GM23338 (cell line): ENCODE measurements around the gene MPRIP. TPM values are rescaled to one million over a fixed set of nuclear protein-coding genes. Genes with fewer than 3 reads are reported as not detected.

Experiments used
- ATAC-seq: fragments of 200-7000 bp; cut with Tn5 transposase; 3 replicates; pipeline ENCODE4 v1.9.1; 2020
- DNase-seq: peaks from one replicate; pipeline ENCODE4 v3.0.0-alpha.2; 2015; ENCODE audit warnings: low spot score
- H2AFZ ChIP-seq: fragments of 200-600 bp; sonication (generic); 2 replicates; pipeline ENCODE4 v1.8.0; 2016; ENCODE audit warnings: antibody characterized with exemption, mild to moderate bottlenecking, moderate library complexity
- H3F3A ChIP-seq: fragments of 200-600 bp; sonication (generic); replicated peaks from 2 replicates; pipeline ENCODE4 v1.8.0; 2017; ENCODE audit warnings: antibody characterized with exemption, mixed run types, low read depth
- H3K27ac ChIP-seq: fragments of 200-600 bp; sonication (generic); 2 replicates; pipeline ENCODE4 v1.6.1; 2016; ENCODE audit warnings: low read depth
- H3K27me3 ChIP-seq: fragments of 200-600 bp; sonication (generic); 2 replicates; pipeline ENCODE4 v1.8.0; 2016; ENCODE audit warnings: mild to moderate bottlenecking, mixed run types, moderate library complexity; ENCODE audit not compliant: insufficient read depth
- H3K36me3 ChIP-seq: fragments of 200-600 bp; sonication (generic); 2 replicates; pipeline ENCODE4 v1.8.0; 2016; ENCODE audit warnings: mild to moderate bottlenecking; ENCODE audit not compliant: insufficient read depth
- H3K4me1 ChIP-seq: fragments of 200-600 bp; sonication (generic); 2 replicates; pipeline ENCODE4 v1.8.0; 2016; ENCODE audit warnings: mild to moderate bottlenecking, moderate library complexity; ENCODE audit not compliant: insufficient read depth
- H3K4me2 ChIP-seq: fragments of 200-600 bp; sonication (generic); 2 replicates; pipeline ENCODE4 v1.7.1; 2017; ENCODE audit warnings: mixed run types
- H3K4me3 ChIP-seq: fragments of 200-600 bp; sonication (generic); 2 replicates; pipeline ENCODE4 v1.6.1; 2016; ENCODE audit warnings: mixed run types
- H3K79me2 ChIP-seq: fragments of 200-600 bp; sonication (generic); replicated peaks from 2 replicates; pipeline ENCODE4 v1.8.0; 2017; ENCODE audit warnings: mild to moderate bottlenecking; ENCODE audit not compliant: insufficient read depth
- H3K9me2 ChIP-seq: fragments of 200-600 bp; sonication (generic); 2 replicates; pipeline ENCODE4 v1.8.0; 2017; ENCODE audit not compliant: insufficient read depth
- H4K20me1 ChIP-seq: fragments of 200-600 bp; sonication (generic); replicated peaks from 2 replicates; pipeline ENCODE4 v1.8.0; 2017; ENCODE audit warnings: mild to moderate bottlenecking; ENCODE audit not compliant: insufficient read depth
- H3K27ac Mint-ChIP-seq: 2 replicates; pipeline ENCODE4 v1.8.0; 2020; ENCODE audit warnings: inconsistent platforms, mild to moderate bottlenecking, moderate library complexity, mixed read lengths
- H3K27me3 Mint-ChIP-seq: 3 replicates; pipeline ENCODE4 v1.8.0; 2022; ENCODE audit warnings: low read depth, mild to moderate bottlenecking, moderate library complexity, mixed read lengths, inconsistent platforms; ENCODE audit not compliant: insufficient read depth, poor library complexity
- H3K36me3 Mint-ChIP-seq: 3 replicates; pipeline ENCODE4 v1.8.0; 2021; ENCODE audit warnings: low read depth, mild to moderate bottlenecking, inconsistent platforms, moderate library complexity, mixed read lengths
- H3K4me1 Mint-ChIP-seq: 3 replicates; pipeline ENCODE4 v1.8.0; 2020; ENCODE audit warnings: mild to moderate bottlenecking, inconsistent platforms, mixed read lengths
- H3K4me3 Mint-ChIP-seq: 3 replicates; pipeline ENCODE4 v1.8.0; 2021; ENCODE audit warnings: moderate library complexity, mild to moderate bottlenecking, inconsistent platforms, mixed read lengths
- H3K9me3 Mint-ChIP-seq: 3 replicates; pipeline ENCODE4 v1.8.0; 2020; ENCODE audit warnings: moderate library complexity, mild to moderate bottlenecking, inconsistent platforms, mixed read lengths
- CREB1 ChIP-seq: fragments of 250-450 bp; sonication (Bioruptor Pico); IDR thresholded peaks from 2 replicates; pipeline ENCODE4 v1.5.0; 2020; ENCODE audit warnings: low read depth, mild to moderate bottlenecking, moderate library complexity
- CTCF ChIP-seq, 2 experiments: fragments of 200-600 bp in 1 of 2; sonication (generic) in 1 of 2; conservative IDR thresholded peaks; 2 replicates each; pipeline versions ENCODE4 v1.5.1 to v1.6.1; 2016 to 2017; ENCODE audit warnings: antibody characterized with exemption in 2 of 2, low read depth in 2 of 2, mild to moderate bottlenecking in 2 of 2, moderate library complexity in 1 of 2
- ETS1 ChIP-seq: IDR thresholded peaks from 2 replicates; pipeline ENCODE4 v1.6.1; 2016; ENCODE audit warnings: antibody characterized with exemption
- EZH2 ChIP-seq: fragments of 200-600 bp; sonication (generic); IDR thresholded peaks from one replicate; pipeline ENCODE4 v1.8.0; 2017; ENCODE audit warnings: antibody characterized with exemption, mild to moderate bottlenecking, low read depth; ENCODE audit not compliant: unreplicated experiment
- EZH2phosphoT487 ChIP-seq: fragments of 200-600 bp; sonication (generic); IDR thresholded peaks from one replicate; pipeline ENCODE4 v1.8.1; 2018; ENCODE audit warnings: antibody characterized with exemption; ENCODE audit not compliant: unreplicated experiment
- JUNB ChIP-seq: IDR thresholded peaks from one replicate; pipeline ENCODE4 v1.6.1; 2016; ENCODE audit warnings: antibody characterized with exemption; ENCODE audit not compliant: unreplicated experiment
- NANOG ChIP-seq: IDR thresholded peaks from 2 replicates; pipeline ENCODE4 v1.6.1; 2016; ENCODE audit warnings: antibody characterized with exemption, borderline replicate concordance
- POLR2AphosphoS5 ChIP-seq: IDR thresholded peaks from 2 replicates; pipeline ENCODE4 v1.6.1; 2016; ENCODE audit warnings: antibody characterized with exemption, low read depth
- STAT1 ChIP-seq: IDR thresholded peaks from one replicate; pipeline ENCODE4 v1.6.1; 2016; ENCODE audit warnings: antibody characterized with exemption; ENCODE audit not compliant: unreplicated experiment
- ZNF114 ChIP-seq: fragments of 250-450 bp; sonication (Bioruptor Pico); IDR thresholded peaks from 2 replicates; pipeline ENCODE4 v1.5.0; 2020; ENCODE audit warnings: mild to moderate bottlenecking, moderate library complexity
- ZNF331 ChIP-seq: fragments of 250-450 bp; sonication (Bioruptor Pico); IDR thresholded peaks from 2 replicates; pipeline ENCODE4 v1.5.0; 2020; ENCODE audit warnings: low read depth, mild to moderate bottlenecking, moderate library complexity
- polyA plus RNA-seq: library from polyadenylated mRNA; unstranded; fragments of >200 nt; fragmentation: Nextera tagmentation; extraction: Ambion mirVana; gene quantifications from 2 replicates; pipeline ENCODE4 v1.2.1, GENCODE V29; 2016
- total RNA-seq: library from RNA; depleted of rRNA; stranded (reverse); fragments of >200 nt; shearing (Covaris generic); gene quantifications from 2 replicates; pipeline ENCODE4 v1.2.3, GENCODE V29; 2014
- TF ChIP-seq, protein P1 (sequence below): IDR thresholded peaks from one replicate; pipeline ENCODE4 v1.6.1; 2018; ENCODE audit warnings: antibody characterized with exemption; ENCODE audit not compliant: unreplicated experiment
- TF ChIP-seq, protein P2 (sequence below): fragments of 250-450 bp; sonication (Bioruptor Pico); IDR thresholded peaks from 2 replicates; pipeline ENCODE4 v1.5.0; 2020; ENCODE audit warnings: mild to moderate bottlenecking, moderate library complexity

The MPRIP gene
- total and polyA plus RNA-seq, 2 experiments from 2014 or later = 39.3 to 113 TPM

DNA sequence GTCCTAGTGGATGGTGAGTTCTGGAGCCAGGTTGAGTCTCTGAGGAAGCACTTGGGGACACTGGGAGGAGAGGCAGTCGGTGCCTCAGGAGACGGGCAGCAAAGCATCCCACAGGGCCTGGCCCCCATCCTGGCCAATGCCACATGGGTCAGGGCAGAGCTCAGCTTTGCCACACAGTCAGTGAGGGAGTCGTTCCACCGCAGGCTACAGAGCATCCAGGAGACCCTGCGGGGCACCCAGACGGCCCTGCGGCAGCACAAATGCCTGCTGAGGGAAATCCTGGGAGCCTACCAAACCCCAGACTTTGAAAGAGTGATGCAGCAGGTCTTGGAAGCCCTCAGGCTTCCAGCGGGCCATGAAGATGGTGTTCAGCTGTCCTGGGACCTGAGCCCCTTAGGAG, 124.2 kb downstream of the MPRIP start:
- Histone ChIP-seq H3K79me2 (no peaks in the 10 kb centered on the region), H3K9me2 (no peaks in the 10 kb centered on the region), H2AFZ (no peak overlapping the region), H4K20me1 (no peaks in the 10 kb centered on the region; the same call in 1 of the 2 replicates), H3K4me2 (no peak overlapping the region), H3K4me3 (no peak overlapping the region), H3K36me3 (peaks cover 4% of the 10 kb centered on the region; the same call in 1 of the 2 replicates), H3K27me3 (no peaks in the 10 kb centered on the region), H3K4me1 (no peaks in the 10 kb centered on the region), H3K27ac (no peak overlapping the region), H3F3A (no peaks in the 10 kb centered on the region)
- Mint-ChIP-seq H3K4me3 (no peak overlapping the region), H3K4me1 (peaks cover 4% of the 10 kb centered on the region; the same call in 2 of the 3 replicates), H3K27me3 (peaks cover 16% of the 10 kb centered on the region), H3K36me3 (peaks cover 31% of the 10 kb centered on the region), H3K9me3 (no peaks in the 10 kb centered on the region), H3K27ac (no peak overlapping the region)
- ATAC-seq (no peak), DNase-seq (no peak)
- TF ChIP-seq, protein P1, sequence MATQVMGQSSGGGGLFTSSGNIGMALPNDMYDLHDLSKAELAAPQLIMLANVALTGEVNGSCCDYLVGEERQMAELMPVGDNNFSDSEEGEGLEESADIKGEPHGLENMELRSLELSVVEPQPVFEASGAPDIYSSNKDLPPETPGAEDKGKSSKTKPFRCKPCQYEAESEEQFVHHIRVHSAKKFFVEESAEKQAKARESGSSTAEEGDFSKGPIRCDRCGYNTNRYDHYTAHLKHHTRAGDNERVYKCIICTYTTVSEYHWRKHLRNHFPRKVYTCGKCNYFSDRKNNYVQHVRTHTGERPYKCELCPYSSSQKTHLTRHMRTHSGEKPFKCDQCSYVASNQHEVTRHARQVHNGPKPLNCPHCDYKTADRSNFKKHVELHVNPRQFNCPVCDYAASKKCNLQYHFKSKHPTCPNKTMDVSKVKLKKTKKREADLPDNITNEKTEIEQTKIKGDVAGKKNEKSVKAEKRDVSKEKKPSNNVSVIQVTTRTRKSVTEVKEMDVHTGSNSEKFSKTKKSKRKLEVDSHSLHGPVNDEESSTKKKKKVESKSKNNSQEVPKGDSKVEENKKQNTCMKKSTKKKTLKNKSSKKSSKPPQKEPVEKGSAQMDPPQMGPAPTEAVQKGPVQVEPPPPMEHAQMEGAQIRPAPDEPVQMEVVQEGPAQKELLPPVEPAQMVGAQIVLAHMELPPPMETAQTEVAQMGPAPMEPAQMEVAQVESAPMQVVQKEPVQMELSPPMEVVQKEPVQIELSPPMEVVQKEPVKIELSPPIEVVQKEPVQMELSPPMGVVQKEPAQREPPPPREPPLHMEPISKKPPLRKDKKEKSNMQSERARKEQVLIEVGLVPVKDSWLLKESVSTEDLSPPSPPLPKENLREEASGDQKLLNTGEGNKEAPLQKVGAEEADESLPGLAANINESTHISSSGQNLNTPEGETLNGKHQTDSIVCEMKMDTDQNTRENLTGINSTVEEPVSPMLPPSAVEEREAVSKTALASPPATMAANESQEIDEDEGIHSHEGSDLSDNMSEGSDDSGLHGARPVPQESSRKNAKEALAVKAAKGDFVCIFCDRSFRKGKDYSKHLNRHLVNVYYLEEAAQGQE = no peak
- TF ChIP-seq ZNF114 = no peak
- no peak for TF ChIP-seq EZH2phosphoT487
- no peak for TF ChIP-seq POLR2AphosphoS5
- TF ChIP-seq ZNF331 (CRISPR knock-in tag) = no peak
- no peak for TF ChIP-seq ETS1
- no peak for TF ChIP-seq CREB1 (CRISPR knock-in tag)
- TF ChIP-seq EZH2 = no peak
- TF ChIP-seq NANOG = no peak
- no peak for TF ChIP-seq CTCF (conservative IDR thresholded peaks at IDR 0.05; ENCODE audit: low read depth in 2 of 2)
- TF ChIP-seq, protein P2, sequence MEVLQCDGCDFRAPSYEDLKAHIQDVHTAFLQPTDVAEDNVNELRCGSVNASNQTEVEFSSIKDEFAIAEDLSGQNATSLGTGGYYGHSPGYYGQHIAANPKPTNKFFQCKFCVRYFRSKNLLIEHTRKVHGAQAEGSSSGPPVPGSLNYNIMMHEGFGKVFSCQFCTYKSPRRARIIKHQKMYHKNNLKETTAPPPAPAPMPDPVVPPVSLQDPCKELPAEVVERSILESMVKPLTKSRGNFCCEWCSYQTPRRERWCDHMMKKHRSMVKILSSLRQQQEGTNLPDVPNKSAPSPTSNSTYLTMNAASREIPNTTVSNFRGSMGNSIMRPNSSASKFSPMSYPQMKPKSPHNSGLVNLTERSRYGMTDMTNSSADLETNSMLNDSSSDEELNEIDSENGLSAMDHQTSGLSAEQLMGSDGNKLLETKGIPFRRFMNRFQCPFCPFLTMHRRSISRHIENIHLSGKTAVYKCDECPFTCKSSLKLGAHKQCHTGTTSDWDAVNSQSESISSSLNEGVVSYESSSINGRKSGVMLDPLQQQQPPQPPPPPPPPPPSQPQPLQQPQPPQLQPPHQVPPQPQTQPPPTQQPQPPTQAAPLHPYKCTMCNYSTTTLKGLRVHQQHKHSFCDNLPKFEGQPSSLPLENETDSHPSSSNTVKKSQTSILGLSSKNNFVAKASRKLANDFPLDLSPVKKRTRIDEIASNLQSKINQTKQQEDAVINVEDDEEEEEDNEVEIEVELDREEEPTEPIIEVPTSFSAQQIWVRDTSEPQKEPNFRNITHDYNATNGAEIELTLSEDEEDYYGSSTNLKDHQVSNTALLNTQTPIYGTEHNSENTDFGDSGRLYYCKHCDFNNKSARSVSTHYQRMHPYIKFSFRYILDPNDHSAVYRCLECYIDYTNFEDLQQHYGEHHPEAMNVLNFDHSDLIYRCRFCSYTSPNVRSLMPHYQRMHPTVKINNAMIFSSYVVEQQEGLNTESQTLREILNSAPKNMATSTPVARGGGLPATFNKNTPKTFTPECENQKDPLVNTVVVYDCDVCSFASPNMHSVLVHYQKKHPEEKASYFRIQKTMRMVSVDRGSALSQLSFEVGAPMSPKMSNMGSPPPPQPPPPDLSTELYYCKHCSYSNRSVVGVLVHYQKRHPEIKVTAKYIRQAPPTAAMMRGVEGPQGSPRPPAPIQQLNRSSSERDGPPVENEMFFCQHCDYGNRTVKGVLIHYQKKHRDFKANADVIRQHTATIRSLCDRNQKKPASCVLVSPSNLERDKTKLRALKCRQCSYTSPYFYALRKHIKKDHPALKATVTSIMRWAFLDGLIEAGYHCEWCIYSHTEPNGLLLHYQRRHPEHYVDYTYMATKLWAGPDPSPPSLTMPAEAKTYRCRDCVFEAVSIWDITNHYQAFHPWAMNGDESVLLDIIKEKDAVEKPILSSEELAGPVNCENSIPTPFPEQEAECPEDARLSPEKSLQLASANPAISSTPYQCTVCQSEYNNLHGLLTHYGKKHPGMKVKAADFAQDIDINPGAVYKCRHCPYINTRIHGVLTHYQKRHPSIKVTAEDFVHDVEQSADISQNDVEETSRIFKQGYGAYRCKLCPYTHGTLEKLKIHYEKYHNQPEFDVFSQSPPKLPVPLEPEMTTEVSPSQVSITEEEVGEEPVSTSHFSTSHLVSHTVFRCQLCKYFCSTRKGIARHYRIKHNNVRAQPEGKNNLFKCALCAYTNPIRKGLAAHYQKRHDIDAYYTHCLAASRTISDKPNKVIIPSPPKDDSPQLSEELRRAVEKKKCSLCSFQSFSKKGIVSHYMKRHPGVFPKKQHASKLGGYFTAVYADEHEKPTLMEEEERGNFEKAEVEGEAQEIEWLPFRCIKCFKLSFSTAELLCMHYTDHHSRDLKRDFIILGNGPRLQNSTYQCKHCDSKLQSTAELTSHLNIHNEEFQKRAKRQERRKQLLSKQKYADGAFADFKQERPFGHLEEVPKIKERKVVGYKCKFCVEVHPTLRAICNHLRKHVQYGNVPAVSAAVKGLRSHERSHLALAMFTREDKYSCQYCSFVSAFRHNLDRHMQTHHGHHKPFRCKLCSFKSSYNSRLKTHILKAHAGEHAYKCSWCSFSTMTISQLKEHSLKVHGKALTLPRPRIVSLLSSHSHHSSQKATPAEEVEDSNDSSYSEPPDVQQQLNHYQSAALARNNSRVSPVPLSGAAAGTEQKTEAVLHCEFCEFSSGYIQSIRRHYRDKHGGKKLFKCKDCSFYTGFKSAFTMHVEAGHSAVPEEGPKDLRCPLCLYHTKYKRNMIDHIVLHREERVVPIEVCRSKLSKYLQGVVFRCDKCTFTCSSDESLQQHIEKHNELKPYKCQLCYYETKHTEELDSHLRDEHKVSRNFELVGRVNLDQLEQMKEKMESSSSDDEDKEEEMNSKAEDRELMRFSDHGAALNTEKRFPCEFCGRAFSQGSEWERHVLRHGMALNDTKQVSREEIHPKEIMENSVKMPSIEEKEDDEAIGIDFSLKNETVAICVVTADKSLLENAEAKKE (CRISPR knock-in tag) = no peak
- no peak for TF ChIP-seq STAT1
- TF ChIP-seq JUNB = no peak
